ENCODE data around the gene SPOCK3. TPM values are rescaled to one million over a fixed set of nuclear protein-coding genes. Genes with fewer than 3 reads are reported as not detected.
"Not testable (repeated sequence)": the region's sequence is repeated elsewhere in the genome, so short reads cannot be mapped to it uniquely, and the experiment has no call there.

Gene SPOCK3
- total and polyA plus RNA-seq, 8 donors: 0.15 to 2.1 (median 0.92) TPM

- intact Hi-C loops (cut with DNase I): no loop called here
- DNase-seq: no peak
- Histone ChIP-seq H3K4me3 (no peak overlapping the region), H3K9me3 (no peaks in the 10 kb centered on the region), H3K27ac (no peak overlapping the region), H3K4me1 (no peaks in the 10 kb centered on the region), H3K36me3 (no peaks in the 10 kb centered on the region), H3K27me3 (no peaks in the 10 kb centered on the region)
- ATAC-seq: no peak
- no peak for TF ChIP-seq CTCF (IDR thresholded peaks at IDR 0.05)
Observed at GRCh38 chr4:166798126-166798525, 436.2 kb downstream of the SPOCK3 start.

- Histone ChIP-seq H3K9me3 (peaks cover 0 to 3% of the 10 kb centered on the region in 2 donors), H3K36me3 (no peaks in the 10 kb centered on the region), H3K4me1 (no peaks in the 10 kb centered on the region), H3K27ac (no peak overlapping the region), H3K4me3 (no peak overlapping the region), H3K27me3 (no peaks in the 10 kb centered on the region)
- DNase-seq: no peak
- intact Hi-C loops (cut with DNase I): no loop called here
- ATAC-seq: no peak
- TF ChIP-seq CTCF (IDR thresholded peaks at IDR 0.05): no peak
Observed at GRCh38 chr4:166777760-166778159, 456.5 kb downstream of the SPOCK3 start.

- no peak for TF ChIP-seq CTCF (IDR thresholded peaks at IDR 0.05)
- no peaks in the 10 kb centered on the region for H3K36me3 ChIP-seq
- DNase-seq (no peak), ATAC-seq (no peak)
- H3K4me1 ChIP-seq: no peaks in the 10 kb centered on the region
- no peak overlapping the region for H3K27ac ChIP-seq
- H3K4me3 ChIP-seq: no peak overlapping the region
- intact Hi-C loops (cut with DNase I): no loop called here
- H3K9me3 ChIP-seq: peaks cover 0 to 17% of the 10 kb centered on the region in 2 donors
- no peaks in the 10 kb centered on the region for H3K27me3 ChIP-seq
Observed at GRCh38 chr4:166763018-166763417, 471.3 kb downstream of the SPOCK3 start.

- DNase-seq: no peak
- no peaks in the 10 kb centered on the region for H3K4me1 ChIP-seq
- H3K27ac ChIP-seq: no peak overlapping the region
- TF ChIP-seq CTCF (IDR thresholded peaks at IDR 0.05): no peak
- ATAC-seq: no peak
- no peaks in the 10 kb centered on the region for H3K36me3 ChIP-seq
- H3K27me3 ChIP-seq: no peaks in the 10 kb centered on the region
- H3K4me3 ChIP-seq: no peak overlapping the region
- H3K9me3 ChIP-seq: peaks cover 0 to 10% of the 10 kb centered on the region in 2 donors
- intact Hi-C loops (cut with DNase I): no loop called here
Observed at GRCh38 chr4:166741742-166742141, 492.6 kb downstream of the SPOCK3 start.

GRCh38 chr4:166739215-166739614 is 495.1 kb downstream of the SPOCK3 start:
- H3K4me3 ChIP-seq; H3K9me3 ChIP-seq; H3K4me1 ChIP-seq; H3K27me3 ChIP-seq; DNase-seq; H3K36me3 ChIP-seq; ATAC-seq; intact Hi-C loops (cut with DNase I); H3K27ac ChIP-seq: not testable (repeated sequence)

GRCh38 chr4:166737430-166737829 is 496.9 kb downstream of the SPOCK3 start:
- no peak for TF ChIP-seq CTCF (IDR thresholded peaks at IDR 0.05)

More at GRCh38 chr4:166737430-166737829, 496.9 kb downstream of the SPOCK3 start:
- DNase-seq (no peak), ATAC-seq (no peak)
- intact Hi-C loops (cut with DNase I): no loop called here
- Histone ChIP-seq H3K4me1 (no peaks in the 10 kb centered on the region), H3K4me3 (no peak overlapping the region), H3K9me3 (no peaks in the 10 kb centered on the region), H3K36me3 (no peaks in the 10 kb centered on the region), H3K27me3 (no peaks in the 10 kb centered on the region), H3K27ac (no peak overlapping the region)
